Heart right ventricle (tissue), 16 donors: Measurements from ENCODE around the gene SYCP2L. TPM values are rescaled to one million over a fixed set of nuclear protein-coding genes. Genes with fewer than 3 reads are reported as not detected.

Source experiments
- ATAC-seq, 8 donors: fragments of 200-7000 bp; cut with Tn5 transposase; one replicate each; pipeline ENCODE4 v1.9.1; 2020; ENCODE audit warnings: mild to moderate bottlenecking in 8 of 8, moderate library complexity in 8 of 8, moderate number of reproducible peaks in 1 of 8
- DNase-seq, 2 donors: peaks; one replicate each; pipeline ENCODE4 v3.0.0-alpha.2; 2020
- H3K27ac ChIP-seq, 10 donors: fragments of 200-600 bp; sonication (generic) in 2 of 10; one replicate each; pipeline versions ENCODE4 v1.5.0 to v1.8.0; 2020 to 2022; ENCODE audit warnings: mild to moderate bottlenecking in 3 of 10
- H3K27me3 ChIP-seq, 7 donors: fragments of 200-600 bp; one replicate each; pipeline ENCODE4 v1.8.0; 2021 to 2022; ENCODE audit warnings: mild to moderate bottlenecking in 2 of 7
- H3K36me3 ChIP-seq, 9 donors: fragments of 200-600 bp; sonication (generic) in 1 of 9; one replicate each; pipeline versions ENCODE4 v1.5.0 to v1.8.0; 2020 to 2022; ENCODE audit warnings: mild to moderate bottlenecking in 2 of 9
- H3K4me1 ChIP-seq, 9 donors: fragments of 200-600 bp; sonication (generic) in 1 of 9; one replicate each; pipeline versions ENCODE4 v1.5.0 to v1.8.0; 2020 to 2022; ENCODE audit warnings: mild to moderate bottlenecking in 4 of 9
- H3K4me3 ChIP-seq, 10 donors: fragments of 200-600 bp; sonication (generic) in 2 of 10; one replicate each; pipeline versions ENCODE4 v1.5.0 to v1.8.0; 2020 to 2022; ENCODE audit warnings: mild to moderate bottlenecking in 7 of 10, moderate library complexity in 2 of 10
- H3K9me3 ChIP-seq, 11 donors: fragments of 200-600 bp in 10 of 11; sonication (generic) in 2 of 11; one replicate each; pipeline versions ENCODE4 v1.5.0 to v1.8.0; 2013 to 2022; ENCODE audit warnings: mild to moderate bottlenecking in 2 of 11, control low read depth in 1 of 11, moderate library complexity in 1 of 11
- CTCF ChIP-seq, 9 donors: fragments of 200-600 bp; sonication (generic) in 2 of 9; IDR thresholded peaks; one replicate each; pipeline versions ENCODE4 v1.5.0 to v1.8.0; 2021 to 2022; ENCODE audit warnings: antibody characterized with exemption in 9 of 9, mild to moderate bottlenecking in 5 of 9, moderate library complexity in 1 of 9
- WGBS, 2 donors: extraction: QIAGEN DNeasy Blood & Tissue Kit; methylation state at CpG; one replicate each; pipeline ENCODE4 v1.1.7; 2013; ENCODE audit warnings: inconsistent platforms in 1 of 2; 5-methylcytosine and 5-hydroxymethylcytosine counted together
- intact Hi-C, 10 donors: fragments of 100-400 bp; cut with DNase I; formaldehyde crosslinking; loops; one replicate each; pipeline versions ENCODE4 v1.11.1 to v1.14.2; 2022
- polyA plus RNA-seq, 2 donors: library from polyadenylated mRNA; stranded (reverse); fragments of 200-250 nt; gene quantifications; one replicate each; pipeline ENCODE4 v1.2.3, GENCODE V29; 2013
- total RNA-seq, 10 donors: library from RNA; stranded (reverse); fragmentation: NEBNext Ultra II Directional in 3 of 10; extraction: Animal tissue kit (Norgen Biotek cat#: 25700) in 3 of 10; gene quantifications; one replicate each; pipeline versions ENCODE4 v1.2.1 to v1.2.4, GENCODE V29; 2021 to 2023
- donor health status: Arrhythmogenic right ventricular cardiomyopathy.
- donor health status: ischemic (EF 13 %, LVEDD 7.1; RV severe dilation, severe dysfunction).
- donor health status: healthy with polysubstance abuse.
- donor health status: DM: no; HTN: yes; CAD: no.
- donor health status: DM: no; HTN: no; CAD: no.
- donor health status: ischemic (EF 25% LVEDD 6.9; RV normal size, moderate dysfunction).
- donor health status: ischemic (EF 25% LVEDD 5.7; RV mildly dilated, moderate dysfunction).
- donor health status: healthy.
- donor health status: DM: yes; HTN: yes; CAD: no.
- donor health status: Ischemic cardiomyopathy.
- donor health status: ischemic (EF 35%, LVEDD 5.7; RV mildly dilated, moderate dysfunction).
- donor health status: nonischemic (EF 11% LVEDD 7.7; RV severe dilation, severe dysfunction).
- donor health status: DM: yes; HTN: yes; CAD: no.
- donor health status: PGD.
- donor health status: ischemic (EF 29% LVEDD 5.4; RV normal size, mild dysfunction).
- donor health status: nonischemic (EF 23%, LVEDD 6.1; RV moderate dilation, normal function).

Gene SYCP2L
- total and polyA plus RNA-seq, 12 donors: 0.11 to 2.4 (median 0.37) TPM

- Histone ChIP-seq H3K27ac (no peak overlapping the region), H3K4me1 (peaks cover 0 to 29% (median 4%) of the 10 kb centered on the region in 9 donors), H3K27me3 (peaks cover 0 to 18% (median 0%) of the 10 kb centered on the region in 7 donors), H3K4me3 (no peak overlapping the region), H3K9me3 (no peaks in the 10 kb centered on the region), H3K36me3 (no peaks in the 10 kb centered on the region)
- 48 to 56% methylated on average over 6 of the region's 6 CpGs for WGBS, 2 donors
- TF ChIP-seq CTCF (IDR thresholded peaks at IDR 0.05): no peak
- ATAC-seq: peak in 3 of 8 donors; percentile 33 to 45 (median 41)
- no peak for DNase-seq
- intact Hi-C loops: no loop called here
These were observed 122.5 kb downstream of the SYCP2L start for GRCh38 chr6:11009353-11009752.

- no peak for ATAC-seq
- DNase-seq: no peak
- Histone ChIP-seq H3K27ac (no peak overlapping the region), H3K27me3 (peaks cover 0 to 26% (median 0%) of the 10 kb centered on the region in 7 donors), H3K9me3 (no peaks in the 10 kb centered on the region), H3K36me3 (no peaks in the 10 kb centered on the region), H3K4me1 (peaks cover 0 to 29% (median 4%) of the 10 kb centered on the region in 9 donors), H3K4me3 (no peak overlapping the region)
- no peak for TF ChIP-seq CTCF (IDR thresholded peaks at IDR 0.05)
- WGBS, 2 donors: 43 to 47% methylated on average over 8 of the region's 8 CpGs
- intact Hi-C loops: no loop called here
These were observed 125.0 kb downstream of the SYCP2L start for GRCh38 chr6:11011787-11012234.

GRCh38 chr6:11012295-11012754 is 125.5 kb downstream of the SYCP2L start:
- intact Hi-C loops: no loop called here

GRCh38 chr6:11012976-11013720 is 126.3 kb downstream of the SYCP2L start:
- WGBS, 2 donors: 86 to 89% methylated on average over 5 of the region's 5 CpGs
- Histone ChIP-seq H3K9me3 (no peaks in the 10 kb centered on the region), H3K4me3 (no peak overlapping the region), H3K4me1 (peaks cover 0 to 29% (median 4%) of the 10 kb centered on the region in 9 donors), H3K27ac (peak overlapping the region in 4 of 10 donors; percentile 1 to 24 (median 10)), H3K36me3 (no peaks in the 10 kb centered on the region), H3K27me3 (peaks cover 0 to 26% (median 0%) of the 10 kb centered on the region in 7 donors)
- peak in 1 of 2 donors; percentile 12 for DNase-seq
- TF ChIP-seq CTCF (IDR thresholded peaks at IDR 0.05): no peak
- intact Hi-C loops: no loop called here
- ATAC-seq: peak in 3 of 8 donors; percentile 11 to 58 (median 24)

More at GRCh38 chr6:11012295-11012754, 125.5 kb downstream of the SYCP2L start:
- 73% methylated on average over 5 of the region's 5 CpGs for WGBS, 2 donors
- ATAC-seq (no peak), DNase-seq (no peak)
- H3K27ac ChIP-seq: peak overlapping the region in 1 of 10 donors; percentile 12
- H3K4me3 ChIP-seq: no peak overlapping the region
- H3K4me1 ChIP-seq: peaks cover 0 to 29% (median 4%) of the 10 kb centered on the region in 9 donors
- no peaks in the 10 kb centered on the region for H3K36me3 ChIP-seq
- peaks cover 0 to 26% (median 0%) of the 10 kb centered on the region in 7 donors for H3K27me3 ChIP-seq
- H3K9me3 ChIP-seq: no peaks in the 10 kb centered on the region
- no peak for TF ChIP-seq CTCF (IDR thresholded peaks at IDR 0.05)
